Activated effector memory CD4-positive, alpha-beta T cell treated with anti-CD3 and anti-CD28 coated beads, Interleukin-2, amount 50 U/mL, for 16 hours (primary cell): ENCODE measurements around the gene TRPM4.
"Not testable (repeated sequence)": the region's sequence is repeated elsewhere in the genome, so short reads cannot be mapped to it uniquely, and the experiment has no call there.

Experiments
- DNase-seq: peaks from one replicate; pipeline ENCODE4 v3.0.0-alpha.2; 2020

The TRPM4 gene

DNA sequence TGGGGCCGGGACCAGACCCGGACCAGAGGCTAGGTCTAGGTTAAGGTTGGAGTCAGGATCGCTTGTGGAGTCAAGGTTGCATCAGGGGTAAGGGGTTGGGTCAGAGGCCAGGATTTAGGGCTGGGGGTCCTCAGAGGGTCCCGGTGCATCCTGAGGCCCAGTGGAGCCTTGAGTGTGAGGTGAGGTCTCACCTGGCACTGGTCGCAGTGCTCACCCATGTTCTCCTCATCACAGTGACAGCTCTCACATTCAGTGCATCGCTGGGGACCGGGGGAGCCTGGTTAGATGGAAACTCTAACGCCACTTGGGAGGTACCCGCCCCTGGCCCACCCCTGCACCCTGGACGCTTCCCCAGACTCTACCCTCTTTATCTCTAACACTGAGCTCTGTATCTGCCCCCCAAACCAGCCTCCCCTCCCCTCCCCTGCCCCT lies 5.5 kb upstream of the TRPM4 start:
- no peak for DNase-seq

DNA sequence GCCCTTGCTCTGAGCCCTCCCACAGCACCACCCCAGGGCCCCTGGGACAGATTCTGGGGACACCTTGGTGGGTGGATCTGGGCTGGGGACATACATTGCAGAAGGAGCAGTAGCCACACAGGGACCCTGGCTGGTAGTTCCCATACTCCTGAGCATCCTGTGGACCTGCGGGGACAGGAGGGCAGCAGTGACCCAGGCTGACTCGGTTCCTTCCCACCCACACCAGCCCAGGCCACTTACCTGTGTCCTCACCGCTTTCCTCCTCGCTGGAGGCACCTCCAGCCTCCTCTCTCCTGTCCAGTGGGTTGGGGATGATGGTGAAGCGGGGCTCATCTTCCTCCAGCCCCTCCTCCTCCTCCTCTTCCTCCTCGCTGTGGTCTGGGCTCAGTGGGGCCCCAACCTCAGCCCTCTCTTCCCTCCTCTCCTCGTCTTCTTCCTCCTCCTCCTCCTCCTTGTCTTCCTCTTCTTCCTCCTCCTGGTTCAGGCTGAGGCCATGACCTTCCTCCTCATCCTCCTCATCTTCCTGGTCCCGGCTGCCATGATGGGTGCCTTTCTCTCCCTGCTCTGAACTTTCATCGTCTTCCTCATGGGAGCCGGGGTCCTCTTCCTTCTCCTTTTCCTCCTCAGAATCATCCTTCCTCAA lies 4.3 kb upstream of the TRPM4 start:
- no peak for DNase-seq

DNA sequence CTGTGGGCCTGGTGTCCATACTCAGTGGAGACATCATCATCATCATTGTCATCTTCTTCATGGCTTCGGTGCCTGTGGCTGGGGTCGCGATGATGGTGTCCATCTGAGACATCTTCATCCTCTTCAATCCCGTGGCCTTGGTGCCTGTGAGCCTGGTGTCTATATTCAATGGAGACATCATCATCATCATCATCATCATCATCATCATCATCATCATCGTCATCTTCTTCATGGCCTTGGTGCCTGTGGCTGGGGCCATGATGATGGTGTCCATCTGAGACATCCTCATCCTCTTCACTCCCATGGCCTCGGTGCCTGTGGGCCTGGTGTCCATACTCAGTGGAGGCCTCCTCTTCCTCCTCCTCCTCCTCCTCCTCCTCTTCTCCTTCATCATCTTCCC lies 3.3 kb upstream of the TRPM4 start:
- DNase-seq: no peak

DNA sequence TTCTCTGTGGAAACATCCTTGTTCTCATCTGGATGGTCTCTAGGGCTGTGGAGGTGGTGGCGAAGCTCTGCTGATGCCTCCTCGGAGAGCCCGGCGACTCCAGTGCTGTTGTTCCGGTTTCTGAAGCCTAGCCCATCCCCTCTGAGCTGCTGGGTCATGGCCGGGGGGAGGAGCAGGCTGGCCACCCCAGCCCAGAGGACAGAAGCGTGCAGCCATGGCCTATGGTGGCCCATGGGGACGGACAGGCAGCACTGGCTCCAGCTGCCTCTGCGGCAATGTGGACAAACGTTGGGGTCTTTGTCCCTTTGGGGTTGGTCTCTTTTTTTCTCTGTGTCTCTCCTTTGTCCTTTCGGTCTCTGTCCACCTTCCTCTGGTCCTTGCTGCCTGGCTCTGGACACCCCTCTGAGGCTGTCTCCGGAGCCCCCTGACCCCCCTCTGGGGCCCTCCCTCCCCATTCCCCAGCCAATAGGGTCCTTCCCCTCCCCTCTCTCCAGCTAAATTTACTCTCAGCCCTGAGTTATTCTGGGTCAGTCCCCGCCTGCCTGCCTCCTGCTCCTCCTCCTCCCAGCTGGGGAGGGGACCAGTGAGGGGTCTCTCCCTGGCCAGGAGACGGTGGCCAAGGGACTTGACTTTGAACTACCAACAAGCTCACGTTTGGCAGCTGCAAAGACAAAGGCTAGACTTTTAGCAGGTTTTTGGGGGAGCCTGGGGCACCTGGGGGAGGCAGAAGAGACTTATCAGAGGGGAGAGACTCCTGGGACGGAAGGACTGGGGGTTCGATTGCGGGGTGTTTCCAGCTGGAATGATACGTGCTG lies 2.4 kb upstream of the TRPM4 start, which contains the start of gene HRC:
Gene HRC, minus strand, starts transcription at position 392 of the 815 bp plus-strand sequence. Its CDS starts 159 bp downstream, at position 233.
- no peak for DNase-seq

DNA sequence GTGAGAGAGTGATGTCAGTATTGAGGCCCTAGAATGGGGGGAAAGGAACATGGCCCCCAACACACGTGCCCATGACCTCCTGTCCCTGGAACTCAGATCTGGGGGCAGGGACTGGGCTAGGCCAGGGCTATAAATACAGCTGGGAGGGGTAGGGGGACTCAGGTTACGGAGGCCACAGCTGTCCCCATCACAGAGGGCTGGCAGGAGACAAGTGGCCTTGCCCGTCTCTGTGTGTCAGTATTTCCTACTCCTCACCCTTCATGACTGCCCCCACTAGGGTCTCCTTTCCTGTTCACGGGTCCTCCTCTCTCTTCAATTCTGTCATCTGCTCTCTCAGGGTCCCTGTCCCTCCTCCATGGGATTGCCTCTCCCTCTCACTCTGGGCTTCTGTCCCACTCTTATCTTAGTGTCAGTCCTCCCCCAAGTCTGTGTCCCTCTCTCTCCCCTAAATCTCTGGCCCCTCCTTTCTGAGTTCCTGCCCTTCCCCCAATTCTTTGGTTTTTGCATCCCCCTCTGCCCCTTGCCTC lies 1.7 kb upstream of the TRPM4 start:
- DNase-seq: no peak

DNA sequence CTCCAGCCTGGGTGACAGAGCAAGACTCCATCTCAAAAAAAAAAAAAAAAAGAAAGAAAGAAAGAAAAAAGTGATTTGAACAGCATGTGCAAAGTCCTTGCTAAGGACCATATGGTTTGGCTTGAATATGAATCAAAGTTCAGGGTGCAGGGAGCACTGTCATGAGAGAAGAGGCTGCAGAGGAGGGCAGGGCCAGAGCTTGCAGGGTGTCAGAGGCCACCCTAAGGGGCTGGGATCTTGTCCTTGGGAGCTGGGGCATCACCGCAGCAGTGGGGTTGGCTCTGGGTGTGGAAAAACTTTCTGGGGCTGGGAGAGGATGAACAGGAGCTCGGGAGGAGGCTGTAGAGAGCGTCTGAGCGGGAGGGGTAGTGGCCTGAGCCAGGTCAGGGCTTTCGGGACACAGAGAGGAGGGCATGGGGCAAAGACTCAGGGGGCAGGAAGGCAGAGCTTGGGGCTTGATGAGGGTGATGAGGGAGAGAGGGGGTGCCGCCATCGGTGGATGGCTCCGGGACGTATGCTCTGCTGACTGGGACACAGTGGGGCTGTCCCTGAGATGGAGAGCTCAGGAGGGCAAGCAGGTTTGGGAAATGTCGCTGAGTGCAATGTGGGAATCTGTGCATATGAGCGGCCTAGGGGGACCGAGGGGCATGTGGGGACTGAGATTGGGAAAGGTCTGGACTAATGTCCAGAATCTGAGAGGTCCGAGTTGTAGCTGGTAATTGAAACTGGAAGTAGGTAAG lies 3.0 kb downstream of the TRPM4 start:
- DNase-seq: no peak

DNA sequence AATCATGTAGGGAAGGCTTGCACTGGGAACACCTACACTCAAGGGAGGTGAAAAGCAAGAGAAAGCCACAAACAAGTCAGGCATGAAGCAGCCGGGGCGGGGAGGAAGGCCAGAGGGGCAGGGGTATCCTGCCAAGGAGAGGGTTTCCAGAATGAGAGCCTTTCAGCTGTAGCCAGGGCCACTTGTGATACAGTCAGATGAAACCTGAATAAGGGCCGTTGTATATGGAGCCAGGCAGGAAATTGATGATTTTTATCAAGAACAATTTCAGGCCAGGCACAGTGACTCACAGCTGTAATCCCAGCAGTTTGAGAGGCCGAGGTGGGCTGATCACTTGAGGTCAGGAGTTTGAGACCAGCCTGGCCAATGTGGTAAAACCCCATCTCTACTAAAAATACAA lies 4.4 kb downstream of the TRPM4 start:
- no peak for DNase-seq

DNA sequence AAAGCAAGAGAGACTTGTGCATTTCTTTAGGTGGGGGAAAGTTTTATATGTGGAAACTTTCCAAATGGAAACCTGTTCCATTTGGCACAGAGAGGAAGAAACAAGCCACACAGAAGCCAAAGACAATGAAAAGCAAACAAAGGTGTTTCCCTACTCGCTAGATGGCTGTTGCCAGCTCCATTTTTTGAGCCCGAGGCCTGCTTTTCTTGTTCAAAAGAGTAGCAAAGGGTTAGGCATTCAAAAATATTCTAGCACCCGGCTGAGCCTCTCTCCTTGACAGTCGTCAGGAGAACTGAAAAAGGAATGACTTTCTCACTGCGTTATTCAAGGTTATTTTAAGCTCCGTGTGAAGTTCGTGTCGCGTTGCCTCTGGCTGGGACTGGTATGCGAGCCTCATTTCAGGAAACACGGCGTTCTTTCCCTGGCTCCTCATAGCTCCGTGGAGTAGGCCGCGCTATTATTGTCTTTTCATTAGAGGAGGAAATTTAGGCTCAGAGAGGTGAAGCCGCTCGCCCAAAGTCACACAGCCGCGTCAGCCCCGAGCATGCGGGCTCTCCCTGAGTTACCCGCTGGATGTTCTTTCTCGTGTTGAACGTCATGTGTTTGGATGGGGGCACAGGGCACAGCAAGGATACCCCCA lies 7.6 kb downstream of the TRPM4 start:
- DNase-seq: no peak

DNA sequence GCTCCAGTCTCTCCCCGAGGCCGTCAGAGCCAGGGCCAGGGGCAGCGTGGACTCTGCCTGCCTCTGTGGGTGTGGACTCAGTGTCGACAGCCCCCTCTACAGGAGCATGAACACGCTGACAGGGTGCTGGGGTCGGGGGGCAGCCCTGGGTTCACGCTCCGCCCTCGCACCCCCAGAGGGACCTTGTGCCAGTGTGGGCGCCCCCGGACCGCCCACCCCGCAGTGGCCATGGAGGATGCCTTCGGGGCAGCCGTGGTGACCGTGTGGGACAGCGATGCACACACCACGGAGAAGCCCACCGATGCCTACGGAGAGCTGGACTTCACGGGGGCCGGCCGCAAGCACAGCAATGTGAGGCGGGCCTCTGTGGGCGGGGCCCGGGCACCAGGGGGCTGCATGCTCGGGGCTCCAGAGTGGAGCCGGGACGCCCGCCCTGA lies 8.3 kb downstream of the TRPM4 start:
- no peak for DNase-seq

DNA sequence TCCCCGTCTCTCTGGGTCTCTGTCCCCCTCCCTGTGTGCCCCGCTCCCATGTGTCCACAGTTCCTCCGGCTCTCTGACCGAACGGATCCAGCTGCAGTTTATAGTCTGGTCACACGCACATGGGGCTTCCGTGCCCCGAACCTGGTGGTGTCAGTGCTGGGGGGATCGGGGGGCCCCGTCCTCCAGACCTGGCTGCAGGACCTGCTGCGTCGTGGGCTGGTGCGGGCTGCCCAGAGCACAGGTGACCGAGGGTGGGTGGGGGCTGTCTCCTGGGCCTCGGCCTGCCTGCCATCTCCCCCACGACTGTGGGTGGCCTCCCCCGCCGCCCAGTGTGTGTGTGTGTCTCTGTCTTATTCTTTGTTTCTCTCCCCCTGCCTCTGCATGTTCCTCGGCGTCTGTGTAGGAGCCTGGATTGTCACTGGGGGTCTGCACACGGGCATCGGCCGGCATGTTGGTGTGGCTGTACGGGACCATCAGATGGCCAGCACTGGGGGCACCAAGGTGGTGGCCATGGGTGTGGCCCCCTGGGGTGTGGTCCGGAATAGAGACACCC lies 10.3 kb downstream of the TRPM4 start:
- DNase-seq: no peak

DNA sequence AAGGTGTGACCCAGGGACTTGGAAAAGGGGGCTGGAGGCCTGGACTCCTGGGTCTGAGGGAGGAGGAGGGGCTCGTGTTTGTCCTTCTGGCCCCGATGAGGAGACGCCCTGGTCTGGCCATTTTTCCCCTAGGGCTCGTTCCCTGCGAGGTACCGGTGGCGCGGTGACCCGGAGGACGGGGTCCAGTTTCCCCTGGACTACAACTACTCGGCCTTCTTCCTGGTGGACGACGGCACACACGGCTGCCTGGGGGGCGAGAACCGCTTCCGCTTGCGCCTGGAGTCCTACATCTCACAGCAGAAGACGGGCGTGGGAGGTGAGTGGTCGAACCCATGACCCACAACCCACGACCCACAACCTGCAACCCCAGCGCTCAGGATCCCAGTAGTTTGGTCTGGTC lies 10.8 kb downstream of the TRPM4 start:
- no peak for DNase-seq

DNA sequence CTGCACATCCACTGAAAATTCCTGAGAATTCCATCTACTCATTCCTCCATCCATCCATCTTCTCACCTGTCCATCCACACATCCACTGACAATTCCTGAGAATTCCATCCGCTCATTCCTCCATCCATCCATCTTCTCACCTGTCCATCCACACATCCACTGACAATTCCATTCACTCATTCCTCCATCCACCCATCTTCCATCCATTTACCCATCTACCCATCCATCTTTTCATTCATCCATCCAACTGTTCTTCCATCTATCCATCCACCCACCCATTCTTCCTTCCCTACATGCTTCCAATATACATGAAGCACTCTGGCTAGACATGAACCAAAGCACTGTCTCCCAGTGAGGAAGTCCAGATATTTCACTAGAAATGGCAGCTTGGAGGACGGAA lies 15.6 kb downstream of the TRPM4 start:
- DNase-seq: no peak

DNA sequence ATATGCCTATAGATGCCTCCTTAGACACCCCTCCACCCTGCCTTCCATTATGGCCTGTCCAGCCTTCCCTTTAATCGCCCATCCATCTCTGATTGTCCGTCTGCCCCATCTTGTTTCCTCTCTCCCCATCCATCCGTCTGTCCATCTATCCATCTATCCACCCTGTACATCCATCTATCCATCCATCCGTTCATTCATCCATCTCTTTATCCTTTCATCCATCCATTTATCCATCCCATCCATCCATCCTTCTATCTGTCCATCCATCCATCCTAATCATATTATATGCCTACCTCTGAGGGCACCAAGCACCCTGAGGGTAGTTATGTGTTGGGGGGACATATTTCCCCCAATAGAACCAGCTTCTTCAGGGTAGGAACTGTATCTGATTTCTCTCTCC lies 23.1 kb downstream of the TRPM4 start:
- no peak for DNase-seq

DNA sequence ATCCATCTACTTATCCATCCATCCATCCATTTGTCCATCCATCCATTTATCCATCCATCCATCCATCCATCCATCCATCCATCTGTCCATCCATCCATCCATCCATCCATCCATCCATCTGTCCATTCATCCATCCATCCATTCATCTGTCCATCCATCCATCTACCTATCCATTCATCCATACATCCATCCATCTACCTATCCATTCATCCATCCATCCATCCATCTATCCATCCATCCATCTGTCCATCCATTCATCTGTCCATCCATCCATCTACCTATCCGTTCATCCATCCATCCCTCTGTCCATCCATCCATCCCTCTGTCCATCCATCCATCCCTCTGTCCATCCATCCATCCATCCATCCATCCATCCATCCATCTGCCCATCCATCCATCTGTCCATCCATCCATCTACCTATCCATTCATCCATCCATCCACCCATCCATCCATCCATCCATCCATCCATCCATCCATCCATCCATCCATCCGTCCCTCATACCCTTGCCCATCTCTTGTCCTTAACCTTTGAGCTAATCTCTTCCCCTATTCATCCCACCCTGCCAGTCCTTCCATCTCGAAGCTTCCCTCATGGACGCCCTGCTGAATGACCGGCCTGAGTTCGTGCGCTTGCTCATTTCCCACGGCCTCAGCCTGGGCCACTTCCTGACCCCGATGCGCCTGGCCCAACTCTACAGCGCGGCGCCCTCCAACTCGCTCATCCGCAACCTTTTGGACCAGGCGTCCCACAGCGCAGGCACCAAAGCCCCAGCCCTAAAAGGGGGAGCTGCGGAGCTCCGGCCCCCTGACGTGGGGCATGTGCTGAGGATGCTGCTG lies 24.6 kb downstream of the TRPM4 start:
- not testable (repeated sequence) for DNase-seq

DNA sequence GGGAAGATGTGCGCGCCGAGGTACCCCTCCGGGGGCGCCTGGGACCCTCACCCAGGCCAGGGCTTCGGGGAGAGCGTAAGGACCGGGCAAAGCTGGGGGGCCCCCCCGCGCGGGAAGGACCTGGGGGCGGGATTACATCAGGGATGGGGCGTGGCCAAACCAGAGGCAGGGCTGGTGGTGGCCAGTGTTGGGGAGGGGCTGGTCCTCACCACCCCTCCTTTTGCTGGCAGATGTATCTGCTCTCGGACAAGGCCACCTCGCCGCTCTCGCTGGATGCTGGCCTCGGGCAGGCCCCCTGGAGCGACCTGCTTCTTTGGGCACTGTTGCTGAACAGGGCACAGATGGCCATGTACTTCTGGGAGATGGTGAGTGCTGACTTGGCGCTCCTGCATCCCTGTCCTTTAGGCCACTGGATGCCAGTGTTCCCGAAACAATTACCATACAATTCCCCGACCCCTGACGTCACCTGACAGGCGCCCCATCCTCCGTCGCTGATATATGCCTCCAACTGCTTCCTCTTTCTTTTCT lies 25.3 kb downstream of the TRPM4 start:
- no peak for DNase-seq

DNA sequence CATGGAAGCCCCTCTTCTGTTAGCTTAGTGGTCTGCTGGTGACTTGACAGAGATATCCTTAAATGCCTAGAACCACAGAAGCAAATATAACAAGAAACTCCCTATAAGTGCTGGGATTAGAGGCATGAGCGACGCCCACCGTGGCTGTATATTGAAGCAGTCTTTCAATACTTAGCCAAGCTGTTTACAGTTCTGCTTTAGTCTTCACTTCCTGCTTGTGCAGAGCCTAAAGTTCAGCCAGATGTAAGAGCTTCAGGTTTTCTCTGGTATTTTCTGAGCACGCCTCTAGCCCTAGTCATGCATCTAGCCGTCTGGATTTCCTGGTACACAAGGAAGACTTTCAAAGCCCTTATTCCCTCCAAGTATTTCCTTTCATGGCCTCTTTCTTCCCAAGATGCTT lies 28.5 kb downstream of the TRPM4 start:
- no peak for DNase-seq

DNA sequence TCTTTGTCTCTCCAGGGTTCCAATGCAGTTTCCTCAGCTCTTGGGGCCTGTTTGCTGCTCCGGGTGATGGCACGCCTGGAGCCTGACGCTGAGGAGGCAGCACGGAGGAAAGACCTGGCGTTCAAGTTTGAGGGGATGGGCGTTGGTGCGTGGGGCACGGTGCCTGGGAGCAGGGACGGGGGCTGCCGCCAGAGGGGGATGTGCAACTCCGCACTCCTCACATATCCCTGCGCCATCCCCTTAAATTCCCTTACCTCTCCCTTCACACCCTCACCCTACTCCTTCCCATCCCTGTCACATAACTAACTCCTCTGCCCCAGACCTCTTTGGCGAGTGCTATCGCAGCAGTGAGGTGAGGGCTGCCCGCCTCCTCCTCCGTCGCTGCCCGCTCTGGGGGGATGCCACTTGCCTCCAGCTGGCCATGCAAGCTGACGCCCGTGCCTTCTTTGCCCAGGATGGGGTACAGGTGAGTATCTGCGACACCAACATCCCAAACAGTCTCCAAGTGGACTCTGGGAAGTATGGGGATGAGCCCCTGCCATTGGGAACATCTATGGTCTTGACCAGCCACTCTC lies 31.1 kb downstream of the TRPM4 start:
- DNase-seq: peak; percentile 48

DNA sequence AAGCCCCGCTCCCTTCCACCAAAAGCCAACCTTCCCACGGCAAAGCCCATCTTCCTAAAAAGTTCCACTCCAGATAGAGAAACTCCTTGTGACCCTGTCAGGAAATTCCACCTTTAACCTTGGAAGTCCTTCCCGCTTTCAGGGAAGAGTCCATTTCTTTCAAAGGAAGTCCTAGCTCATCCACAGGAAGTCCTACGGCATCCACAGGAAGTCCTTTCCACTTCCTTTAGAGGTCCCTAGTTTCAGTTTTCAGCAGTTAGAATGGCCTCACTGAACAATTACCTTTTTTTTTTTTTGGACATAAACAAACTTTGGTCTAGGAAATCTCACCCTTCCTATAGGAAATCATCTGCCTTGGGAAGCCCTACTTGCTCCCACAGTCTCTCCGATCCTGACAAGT lies 31.7 kb downstream of the TRPM4 start:
- DNase-seq: no peak

DNA sequence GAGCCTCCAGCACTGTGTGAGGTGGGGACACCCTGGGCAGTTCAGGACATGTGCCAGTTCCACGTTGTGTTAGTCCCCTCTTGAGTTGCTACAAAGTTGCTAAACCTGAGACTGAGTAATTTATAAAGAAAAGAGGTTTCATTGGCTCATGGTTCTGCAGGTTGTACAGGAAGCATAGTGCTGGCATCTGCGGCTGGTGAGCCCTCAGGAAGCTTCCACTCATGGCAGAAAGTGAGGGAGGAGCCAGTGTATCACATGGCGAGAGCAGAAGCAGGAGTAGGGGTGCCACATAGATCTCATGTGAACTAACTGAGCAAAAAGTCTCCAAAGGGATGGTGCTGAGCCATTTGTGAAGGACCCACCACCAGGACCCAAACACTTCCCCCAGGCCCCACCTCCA lies 33.2 kb downstream of the TRPM4 start:
- DNase-seq: peak; percentile 19

DNA sequence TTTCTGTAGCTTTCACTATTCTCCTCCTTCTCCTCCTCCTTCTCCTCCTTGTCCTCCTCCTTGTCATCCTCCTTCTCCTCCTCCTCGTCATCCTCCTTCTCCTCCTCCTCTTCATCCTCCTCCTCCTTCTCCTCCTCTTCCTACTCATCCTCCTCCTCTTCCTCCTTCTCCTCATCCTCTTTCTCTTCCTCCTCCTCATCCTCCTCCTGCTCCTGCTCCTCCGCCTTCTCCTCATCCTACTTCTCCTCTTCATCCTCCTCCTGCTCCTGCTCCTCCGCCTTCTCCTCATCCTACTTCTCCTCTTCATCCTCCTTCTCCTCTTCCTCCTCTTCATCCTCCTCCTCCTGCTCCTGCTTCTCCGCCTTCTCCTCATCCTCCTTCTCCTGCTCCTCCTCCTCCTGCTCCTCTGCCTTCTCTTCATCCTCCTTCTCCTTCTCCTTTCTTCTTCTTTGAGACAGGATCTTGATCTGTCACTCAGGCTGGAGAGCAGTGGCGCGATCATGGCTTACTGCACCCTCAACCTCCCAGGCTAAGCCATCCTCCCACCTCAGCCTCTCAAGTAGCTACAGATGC lies 36.3 kb downstream of the TRPM4 start:
- DNase-seq: no peak

DNA sequence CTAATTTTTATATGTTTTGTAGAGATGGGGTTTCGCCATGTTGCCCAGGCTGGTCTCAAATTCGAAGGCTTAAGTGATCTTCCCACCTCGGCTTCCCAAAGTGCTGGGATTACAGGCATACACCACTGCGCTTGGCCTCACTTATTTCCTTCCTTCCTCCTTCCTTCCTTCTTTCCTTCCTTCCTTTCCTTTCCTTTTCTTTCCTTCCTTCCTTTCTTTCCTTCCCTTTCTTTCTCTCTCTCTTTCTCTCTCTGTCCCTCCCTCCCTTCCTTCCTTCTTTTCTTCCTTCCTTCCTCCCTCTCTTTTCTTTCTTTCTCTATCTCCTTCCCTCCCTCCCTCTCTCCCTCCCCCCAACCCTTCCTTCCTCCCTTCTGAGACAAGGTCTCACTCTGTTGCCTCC lies 36.8 kb downstream of the TRPM4 start:
- no peak for DNase-seq
